ENCODE results near the gene GPR108. TPM values are rescaled to one million over a fixed set of nuclear protein-coding genes. Genes with fewer than 3 reads are reported as not detected.
A peak's percentile ranks its signal among the peaks of the same experiment; 100 is the strongest.

Gene GPR108
- total and polyA plus RNA-seq, 2 of the 13 experiments (the other 11 are each of a cell fraction or from before 2014, with no cell fraction given): 36.4 to 63.0 TPM

DNA sequence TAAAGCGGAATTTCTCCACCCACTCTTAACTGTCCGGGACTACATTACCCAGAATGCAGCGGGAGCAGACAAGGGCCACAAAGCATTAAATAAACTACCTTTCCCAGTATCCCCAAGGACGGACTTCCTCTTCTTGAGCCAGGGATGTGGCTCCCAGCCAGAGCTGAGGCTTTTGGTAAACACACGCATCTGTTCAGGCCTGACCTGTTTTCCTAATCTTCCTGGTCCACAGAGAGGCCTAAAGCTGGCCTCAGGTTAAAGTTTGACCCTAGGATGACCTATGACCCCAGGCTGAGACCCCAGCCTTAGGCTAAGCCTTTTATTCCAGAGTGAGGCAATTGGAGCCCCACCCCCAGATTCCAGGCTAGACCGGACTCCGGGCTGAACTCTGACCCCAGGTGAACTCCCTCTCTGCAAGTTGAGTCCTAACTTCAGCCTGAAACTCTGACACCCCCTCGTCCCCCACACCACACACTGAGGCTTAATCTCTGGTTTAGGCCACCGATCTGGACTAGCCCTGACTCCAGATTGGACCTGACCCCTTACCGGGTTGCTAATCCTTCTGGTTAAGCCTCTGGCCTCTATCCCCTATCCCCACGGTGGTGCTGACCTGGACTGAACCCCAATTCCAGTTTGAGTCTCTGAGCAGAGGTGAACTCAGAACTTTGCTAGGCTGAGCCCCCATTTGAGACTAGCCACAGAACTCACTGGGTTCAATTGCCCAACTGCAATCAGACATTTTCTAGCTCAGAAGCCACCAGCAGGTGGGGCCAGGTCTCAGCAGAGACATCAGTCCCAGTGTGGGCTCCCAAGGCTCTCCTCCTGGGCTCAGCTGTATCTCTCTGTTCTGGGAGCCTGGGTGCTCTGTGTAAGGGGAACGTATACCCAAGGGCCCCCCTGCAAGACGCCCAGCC lies 750 bp upstream of the GPR108 start (continued):
- TF ChIP-seq, protein P1, sequence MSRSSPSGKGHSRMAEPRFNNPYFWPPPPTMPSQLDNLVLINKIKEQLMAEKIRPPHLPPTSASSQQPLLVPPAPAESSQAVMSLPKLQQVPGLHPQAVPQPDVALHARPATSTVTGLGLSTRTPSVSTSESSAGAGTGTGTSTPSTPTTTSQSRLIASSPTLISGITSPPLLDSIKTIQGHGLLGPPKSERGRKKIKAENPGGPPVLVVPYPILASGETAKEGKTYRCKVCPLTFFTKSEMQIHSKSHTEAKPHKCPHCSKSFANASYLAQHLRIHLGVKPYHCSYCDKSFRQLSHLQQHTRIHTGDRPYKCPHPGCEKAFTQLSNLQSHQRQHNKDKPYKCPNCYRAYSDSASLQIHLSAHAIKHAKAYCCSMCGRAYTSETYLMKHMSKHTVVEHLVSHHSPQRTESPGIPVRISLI (CRISPR knock-in tag; IDR thresholded peaks at IDR 0.05; ENCODE audit: borderline replicate concordance): no peak
- TF ChIP-seq ZMAT3 (CRISPR knock-in tag; conservative IDR thresholded peaks at IDR 0.05): peak; percentile 63; the same call in 1 of the 2 replicates
- TF ChIP-seq HOXA3 (CRISPR knock-in tag; IDR thresholded peaks at IDR 0.05): peak; percentile 18; the same call in 1 of the 2 replicates
- TF ChIP-seq, protein P2, sequence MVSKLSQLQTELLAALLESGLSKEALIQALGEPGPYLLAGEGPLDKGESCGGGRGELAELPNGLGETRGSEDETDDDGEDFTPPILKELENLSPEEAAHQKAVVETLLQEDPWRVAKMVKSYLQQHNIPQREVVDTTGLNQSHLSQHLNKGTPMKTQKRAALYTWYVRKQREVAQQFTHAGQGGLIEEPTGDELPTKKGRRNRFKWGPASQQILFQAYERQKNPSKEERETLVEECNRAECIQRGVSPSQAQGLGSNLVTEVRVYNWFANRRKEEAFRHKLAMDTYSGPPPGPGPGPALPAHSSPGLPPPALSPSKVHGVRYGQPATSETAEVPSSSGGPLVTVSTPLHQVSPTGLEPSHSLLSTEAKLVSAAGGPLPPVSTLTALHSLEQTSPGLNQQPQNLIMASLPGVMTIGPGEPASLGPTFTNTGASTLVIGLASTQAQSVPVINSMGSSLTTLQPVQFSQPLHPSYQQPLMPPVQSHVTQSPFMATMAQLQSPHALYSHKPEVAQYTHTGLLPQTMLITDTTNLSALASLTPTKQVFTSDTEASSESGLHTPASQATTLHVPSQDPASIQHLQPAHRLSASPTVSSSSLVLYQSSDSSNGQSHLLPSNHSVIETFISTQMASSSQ (IDR thresholded peaks at IDR 0.05; ENCODE audit: low read depth): 0 out of 2 replicates have a peak, but pooled peaks have one; percentile 24
- TF ChIP-seq, protein P2 (CRISPR knock-in tag; IDR thresholded peaks at IDR 0.05; ENCODE audit: borderline replicate concordance): no peak
- no peak for TF ChIP-seq ARNT2 (CRISPR knock-in tag; IDR thresholded peaks at IDR 0.05; ENCODE audit: low read depth)
- TF ChIP-seq PPARG (CRISPR knock-in tag; conservative IDR thresholded peaks at IDR 0.05): peak; percentile 62; the same call in 1 of the 2 replicates
- no peak for TF ChIP-seq MBNL3 (CRISPR knock-in tag; conservative IDR thresholded peaks at IDR 0.05)
- 0 out of 2 replicates have a peak, but pooled peaks have one; percentile 45 for TF ChIP-seq KDM1A (CRISPR knock-in tag; IDR thresholded peaks at IDR 0.05)
- TF ChIP-seq, protein P3, sequence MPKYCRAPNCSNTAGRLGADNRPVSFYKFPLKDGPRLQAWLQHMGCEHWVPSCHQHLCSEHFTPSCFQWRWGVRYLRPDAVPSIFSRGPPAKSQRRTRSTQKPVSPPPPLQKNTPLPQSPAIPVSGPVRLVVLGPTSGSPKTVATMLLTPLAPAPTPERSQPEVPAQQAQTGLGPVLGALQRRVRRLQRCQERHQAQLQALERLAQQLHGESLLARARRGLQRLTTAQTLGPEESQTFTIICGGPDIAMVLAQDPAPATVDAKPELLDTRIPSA (CRISPR knock-in tag; IDR thresholded peaks at IDR 0.05; ENCODE audit: borderline replicate concordance): no peak
- TF ChIP-seq, protein P4, sequence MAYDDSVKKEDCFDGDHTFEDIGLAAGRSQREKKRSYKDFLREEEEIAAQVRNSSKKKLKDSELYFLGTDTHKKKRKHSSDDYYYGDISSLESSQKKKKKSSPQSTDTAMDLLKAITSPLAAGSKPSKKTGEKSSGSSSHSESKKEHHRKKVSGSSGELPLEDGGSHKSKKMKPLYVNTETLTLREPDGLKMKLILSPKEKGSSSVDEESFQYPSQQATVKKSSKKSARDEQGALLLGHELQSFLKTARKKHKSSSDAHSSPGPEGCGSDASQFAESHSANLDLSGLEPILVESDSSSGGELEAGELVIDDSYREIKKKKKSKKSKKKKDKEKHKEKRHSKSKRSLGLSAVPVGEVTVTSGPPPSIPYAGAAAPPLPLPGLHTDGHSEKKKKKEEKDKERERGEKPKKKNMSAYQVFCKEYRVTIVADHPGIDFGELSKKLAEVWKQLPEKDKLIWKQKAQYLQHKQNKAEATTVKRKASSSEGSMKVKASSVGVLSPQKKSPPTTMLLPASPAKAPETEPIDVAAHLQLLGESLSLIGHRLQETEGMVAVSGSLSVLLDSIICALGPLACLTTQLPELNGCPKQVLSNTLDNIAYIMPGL (CRISPR knock-in tag; IDR thresholded peaks at IDR 0.05; ENCODE audit: borderline replicate concordance in 1 of 2, low read depth in 1 of 2): no peak
- TF ChIP-seq ZNF274 (CRISPR knock-in tag; IDR thresholded peaks at IDR 0.05): no peak
- TF ChIP-seq, protein P5, sequence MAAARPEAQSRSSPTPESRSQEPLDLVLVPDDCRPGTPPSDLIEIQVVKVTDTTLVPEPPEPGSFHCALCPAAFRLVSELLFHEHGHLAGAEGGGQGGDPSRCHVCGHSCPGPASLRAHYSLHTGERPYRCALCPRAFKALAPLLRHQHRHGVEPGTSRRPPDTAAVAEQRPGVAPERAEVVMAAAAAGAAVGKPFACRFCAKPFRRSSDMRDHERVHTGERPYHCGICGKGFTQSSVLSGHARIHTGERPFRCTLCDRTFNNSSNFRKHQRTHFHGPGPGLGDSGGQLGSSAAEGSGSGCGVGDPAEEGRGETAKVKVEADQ (CRISPR knock-in tag; IDR thresholded peaks at IDR 0.05; ENCODE audit: borderline replicate concordance): no peak
- TF ChIP-seq, protein P6, sequence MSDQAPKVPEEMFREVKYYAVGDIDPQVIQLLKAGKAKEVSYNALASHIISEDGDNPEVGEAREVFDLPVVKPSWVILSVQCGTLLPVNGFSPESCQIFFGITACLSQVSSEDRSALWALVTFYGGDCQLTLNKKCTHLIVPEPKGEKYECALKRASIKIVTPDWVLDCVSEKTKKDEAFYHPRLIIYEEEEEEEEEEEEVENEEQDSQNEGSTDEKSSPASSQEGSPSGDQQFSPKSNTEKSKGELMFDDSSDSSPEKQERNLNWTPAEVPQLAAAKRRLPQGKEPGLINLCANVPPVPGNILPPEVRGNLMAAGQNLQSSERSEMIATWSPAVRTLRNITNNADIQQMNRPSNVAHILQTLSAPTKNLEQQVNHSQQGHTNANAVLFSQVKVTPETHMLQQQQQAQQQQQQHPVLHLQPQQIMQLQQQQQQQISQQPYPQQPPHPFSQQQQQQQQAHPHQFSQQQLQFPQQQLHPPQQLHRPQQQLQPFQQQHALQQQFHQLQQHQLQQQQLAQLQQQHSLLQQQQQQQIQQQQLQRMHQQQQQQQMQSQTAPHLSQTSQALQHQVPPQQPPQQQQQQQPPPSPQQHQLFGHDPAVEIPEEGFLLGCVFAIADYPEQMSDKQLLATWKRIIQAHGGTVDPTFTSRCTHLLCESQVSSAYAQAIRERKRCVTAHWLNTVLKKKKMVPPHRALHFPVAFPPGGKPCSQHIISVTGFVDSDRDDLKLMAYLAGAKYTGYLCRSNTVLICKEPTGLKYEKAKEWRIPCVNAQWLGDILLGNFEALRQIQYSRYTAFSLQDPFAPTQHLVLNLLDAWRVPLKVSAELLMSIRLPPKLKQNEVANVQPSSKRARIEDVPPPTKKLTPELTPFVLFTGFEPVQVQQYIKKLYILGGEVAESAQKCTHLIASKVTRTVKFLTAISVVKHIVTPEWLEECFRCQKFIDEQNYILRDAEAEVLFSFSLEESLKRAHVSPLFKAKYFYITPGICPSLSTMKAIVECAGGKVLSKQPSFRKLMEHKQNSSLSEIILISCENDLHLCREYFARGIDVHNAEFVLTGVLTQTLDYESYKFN (CRISPR knock-in tag; conservative IDR thresholded peaks at IDR 0.05): peak; percentile 78
